ENCODE results near the gene GALNT17. TPM values are rescaled to one million over a fixed set of nuclear protein-coding genes. Genes with fewer than 3 reads are reported as not detected.

The GALNT17 gene
- total and polyA plus RNA-seq, 3 experiments from 2014 or later: not detected

GRCh38 chr7:71527213-71527612 lies 395.3 kb downstream of the GALNT17 start:
- CTCF ChIA-PET: no interaction called here
- Mint-ChIP-seq H3K9me3 (peaks cover 0 to 16% (median 6%) of the 10 kb centered on the region in 5 donors), H3K27me3 (peaks cover 0 to 1% of the 10 kb centered on the region in 2 donors), H3K36me3 (no peaks in the 10 kb centered on the region), H3K4me1 (no peaks in the 10 kb centered on the region), H3K27ac (no peak overlapping the region), H3K4me3 (no peak overlapping the region)
- H3K4me3 ChIP-seq (ENCODE audit: low read length): no peak overlapping the region
- H3K9me3 ChIP-seq (ENCODE audit: low read length): no peaks in the 10 kb centered on the region
- no peaks in the 10 kb centered on the region for H3K4me1 ChIP-seq (ENCODE audit: insufficient read depth, low read length)
- H3K27ac ChIP-seq (ENCODE audit: low read depth, low read length): no peak overlapping the region
- DNase-seq: no peak
- H3K36me3 ChIP-seq (ENCODE audit: insufficient read depth, low read length): no peaks in the 10 kb centered on the region
- no peaks in the 10 kb centered on the region for H3K27me3 ChIP-seq (ENCODE audit: insufficient read depth, low read length, poor library complexity, severe bottlenecking)
- POLR2A ChIA-PET: no interaction called here

- no peaks in the 10 kb centered on the region for H3K36me3 ChIP-seq (ENCODE audit: insufficient read depth, low read length)
- H3K9me3 ChIP-seq (ENCODE audit: low read length): no peaks in the 10 kb centered on the region
- no peak overlapping the region for H3K27ac ChIP-seq (ENCODE audit: low read depth, low read length)
- H3K4me3 ChIP-seq (ENCODE audit: low read length): no peak overlapping the region
- Mint-ChIP-seq H3K27ac (no peak overlapping the region), H3K36me3 (no peaks in the 10 kb centered on the region), H3K4me1 (no peaks in the 10 kb centered on the region), H3K27me3 (no peaks in the 10 kb centered on the region), H3K9me3 (peaks cover 10 to 13% (median 11%) of the 10 kb centered on the region in 5 donors), H3K4me3 (no peak overlapping the region)
- ChIA-PET CTCF (no interaction called here), POLR2A (no interaction called here)
- no peak for DNase-seq
- H3K27me3 ChIP-seq (ENCODE audit: insufficient read depth, low read length, poor library complexity, severe bottlenecking): no peaks in the 10 kb centered on the region
- H3K4me1 ChIP-seq (ENCODE audit: insufficient read depth, low read length): no peaks in the 10 kb centered on the region
Measured at GRCh38 chr7:71535616-71536015, 403.7 kb downstream of the GALNT17 start.

- Histone ChIP-seq H3K27ac (ENCODE audit: low read depth, low read length) (no peak overlapping the region), H3K36me3 (ENCODE audit: insufficient read depth, low read length) (no peaks in the 10 kb centered on the region), H3K4me1 (ENCODE audit: insufficient read depth, low read length) (no peaks in the 10 kb centered on the region), H3K4me3 (ENCODE audit: low read length) (no peak overlapping the region), H3K27me3 (ENCODE audit: insufficient read depth, low read length, poor library complexity, severe bottlenecking) (no peaks in the 10 kb centered on the region), H3K9me3 (ENCODE audit: low read length) (no peaks in the 10 kb centered on the region)
- Mint-ChIP-seq H3K36me3 (no peaks in the 10 kb centered on the region), H3K27ac (no peak overlapping the region), H3K4me1 (no peaks in the 10 kb centered on the region), H3K27me3 (no peaks in the 10 kb centered on the region), H3K4me3 (no peak overlapping the region), H3K9me3 (peaks cover 7 to 14% (median 12%) of the 10 kb centered on the region in 5 donors)
- no peak for DNase-seq
- ChIA-PET CTCF (no interaction called here), POLR2A (no interaction called here)
Measured at GRCh38 chr7:71538210-71538609, 406.3 kb downstream of the GALNT17 start.

- Mint-ChIP-seq H3K9me3 (peaks cover 8 to 11% (median 10%) of the 10 kb centered on the region in 5 donors), H3K27ac (no peak overlapping the region), H3K4me1 (no peaks in the 10 kb centered on the region), H3K27me3 (no peaks in the 10 kb centered on the region), H3K4me3 (no peak overlapping the region), H3K36me3 (no peaks in the 10 kb centered on the region)
- ChIA-PET POLR2A (no interaction called here), CTCF (interaction anchor here (0.7 kb wide), 1 partner anchor 12 kb away, joined by 3 read pairs; no protein-coding TSS in a partner anchor)
- no peak overlapping the region for H3K27ac ChIP-seq (ENCODE audit: low read depth, low read length)
- H3K4me1 ChIP-seq (ENCODE audit: insufficient read depth, low read length): no peaks in the 10 kb centered on the region
- no peaks in the 10 kb centered on the region for H3K27me3 ChIP-seq (ENCODE audit: insufficient read depth, low read length, poor library complexity, severe bottlenecking)
- H3K9me3 ChIP-seq (ENCODE audit: low read length): no peaks in the 10 kb centered on the region
- no peak overlapping the region for H3K4me3 ChIP-seq (ENCODE audit: low read length)
- no peaks in the 10 kb centered on the region for H3K36me3 ChIP-seq (ENCODE audit: insufficient read depth, low read length)
- DNase-seq: no peak
Measured at GRCh38 chr7:71539615-71540014, 407.7 kb downstream of the GALNT17 start.

- H3K4me3 ChIP-seq (ENCODE audit: low read length): no peak overlapping the region
- CTCF ChIA-PET: no interaction called here
- Mint-ChIP-seq H3K36me3 (no peaks in the 10 kb centered on the region), H3K4me3 (no peak overlapping the region), H3K27ac (no peak overlapping the region), H3K27me3 (no peaks in the 10 kb centered on the region), H3K4me1 (no peaks in the 10 kb centered on the region), H3K9me3 (peaks cover 6 to 13% (median 8%) of the 10 kb centered on the region in 5 donors)
- H3K27me3 ChIP-seq (ENCODE audit: insufficient read depth, low read length, poor library complexity, severe bottlenecking): no peaks in the 10 kb centered on the region
- POLR2A ChIA-PET: no interaction called here
- no peak overlapping the region for H3K27ac ChIP-seq (ENCODE audit: low read depth, low read length)
- H3K4me1 ChIP-seq (ENCODE audit: insufficient read depth, low read length): no peaks in the 10 kb centered on the region
- no peaks in the 10 kb centered on the region for H3K36me3 ChIP-seq (ENCODE audit: insufficient read depth, low read length)
- no peak for DNase-seq
- no peaks in the 10 kb centered on the region for H3K9me3 ChIP-seq (ENCODE audit: low read length)
Measured at GRCh38 chr7:71541707-71542353, 409.9 kb downstream of the GALNT17 start.

- no peak overlapping the region for H3K4me3 Mint-ChIP-seq
- H3K27ac ChIP-seq (ENCODE audit: low read depth, low read length): no peak overlapping the region
- no peaks in the 10 kb centered on the region for H3K27me3 ChIP-seq (ENCODE audit: insufficient read depth, low read length, poor library complexity, severe bottlenecking)
- H3K36me3 Mint-ChIP-seq: no peaks in the 10 kb centered on the region
- DNase-seq: no peak
- no peaks in the 10 kb centered on the region for H3K4me1 ChIP-seq (ENCODE audit: insufficient read depth, low read length)
- H3K9me3 Mint-ChIP-seq: peaks cover 4 to 7% (median 6%) of the 10 kb centered on the region in 5 donors
- no peaks in the 10 kb centered on the region for H3K27me3 Mint-ChIP-seq
- H3K36me3 ChIP-seq (ENCODE audit: insufficient read depth, low read length): no peaks in the 10 kb centered on the region
- no peaks in the 10 kb centered on the region for H3K9me3 ChIP-seq (ENCODE audit: low read length)
- no peak overlapping the region for H3K4me3 ChIP-seq (ENCODE audit: low read length)
- H3K4me1 Mint-ChIP-seq: no peaks in the 10 kb centered on the region
- ChIA-PET CTCF (no interaction called here), POLR2A (no interaction called here)
- no peak overlapping the region for H3K27ac Mint-ChIP-seq
Measured at GRCh38 chr7:71543396-71543795, 411.5 kb downstream of the GALNT17 start.

GRCh38 chr7:71544816-71545215 lies 412.9 kb downstream of the GALNT17 start:
- Mint-ChIP-seq H3K27ac (no peak overlapping the region), H3K4me3 (no peak overlapping the region), H3K9me3 (peaks cover 5 to 12% (median 6%) of the 10 kb centered on the region in 5 donors), H3K36me3 (no peaks in the 10 kb centered on the region), H3K4me1 (no peaks in the 10 kb centered on the region), H3K27me3 (no peaks in the 10 kb centered on the region)
- Histone ChIP-seq H3K36me3 (ENCODE audit: insufficient read depth, low read length) (no peaks in the 10 kb centered on the region), H3K27ac (ENCODE audit: low read depth, low read length) (no peak overlapping the region), H3K27me3 (ENCODE audit: insufficient read depth, low read length, poor library complexity, severe bottlenecking) (no peaks in the 10 kb centered on the region), H3K4me3 (ENCODE audit: low read length) (no peak overlapping the region), H3K4me1 (ENCODE audit: insufficient read depth, low read length) (no peaks in the 10 kb centered on the region), H3K9me3 (ENCODE audit: low read length) (no peaks in the 10 kb centered on the region)
- DNase-seq: no peak
- CTCF ChIA-PET: no interaction called here
- POLR2A ChIA-PET: no interaction called here

- H3K27me3 ChIP-seq (ENCODE audit: insufficient read depth, low read length, poor library complexity, severe bottlenecking): no peaks in the 10 kb centered on the region
- Mint-ChIP-seq H3K27ac (no peak overlapping the region), H3K27me3 (no peaks in the 10 kb centered on the region), H3K4me1 (no peaks in the 10 kb centered on the region), H3K4me3 (no peak overlapping the region), H3K36me3 (no peaks in the 10 kb centered on the region), H3K9me3 (peaks cover 6 to 19% (median 13%) of the 10 kb centered on the region in 5 donors)
- no peak for DNase-seq
- no peaks in the 10 kb centered on the region for H3K4me1 ChIP-seq (ENCODE audit: insufficient read depth, low read length)
- no peak overlapping the region for H3K27ac ChIP-seq (ENCODE audit: low read depth, low read length)
- H3K36me3 ChIP-seq (ENCODE audit: insufficient read depth, low read length): no peaks in the 10 kb centered on the region
- H3K4me3 ChIP-seq (ENCODE audit: low read length): no peak overlapping the region
- ChIA-PET CTCF (no interaction called here), POLR2A (no interaction called here)
- H3K9me3 ChIP-seq (ENCODE audit: low read length): no peaks in the 10 kb centered on the region
Measured at GRCh38 chr7:71547426-71547825, 415.5 kb downstream of the GALNT17 start.

Measured in CD8-positive, alpha-beta memory T cell (primary cell).